GM21515 (cell line): ENCODE measurements around the gene ALPK1.
"Not testable (repeated sequence)": the region's sequence is repeated elsewhere in the genome, so short reads cannot be mapped to it uniquely, and the experiment has no call there.

Source experiments
- ATAC-seq: cut with Tn5 transposase; IDR thresholded peaks from one replicate; pipeline ENCODE4 v1.9.1; 2021; ENCODE audit not compliant: unreplicated experiment

The ALPK1 gene

GRCh38 chr4:112377594-112378242 lies 80.5 kb downstream of the ALPK1 start:
- ATAC-seq = no peak

GRCh38 chr4:112378243-112378620 lies 81.1 kb downstream of the ALPK1 start:
- no peak for ATAC-seq

- no peak for ATAC-seq
Observed at GRCh38 chr4:112378858-112379257, 81.7 kb downstream of the ALPK1 start.

GRCh38 chr4:112379306-112379705 lies 82.1 kb downstream of the ALPK1 start:
- no peak for ATAC-seq

- no peak for ATAC-seq
Observed at GRCh38 chr4:112381996-112382692, 85.0 kb downstream of the ALPK1 start.

- ATAC-seq = no peak
Observed at GRCh38 chr4:112386071-112386470, 88.9 kb downstream of the ALPK1 start.

GRCh38 chr4:112402098-112402497 lies 104.9 kb downstream of the ALPK1 start:
- no peak for ATAC-seq

GRCh38 chr4:112403101-112403945 lies 106.2 kb downstream of the ALPK1 start:
- no peak for ATAC-seq

GRCh38 chr4:112410364-112410763 lies 113.2 kb downstream of the ALPK1 start:
- ATAC-seq = no peak

- ATAC-seq = no peak
Observed at GRCh38 chr4:112410804-112411203, 113.6 kb downstream of the ALPK1 start.

GRCh38 chr4:112411781-112412550 lies 114.8 kb downstream of the ALPK1 start:
- ATAC-seq = no peak

- no peak for ATAC-seq
Observed at GRCh38 chr4:112416464-112416863, 119.3 kb downstream of the ALPK1 start.

GRCh38 chr4:112418092-112418491 lies 120.9 kb downstream of the ALPK1 start:
- ATAC-seq = no peak

- no peak for ATAC-seq
Observed at GRCh38 chr4:112421911-112422310, 124.7 kb downstream of the ALPK1 start.

GRCh38 chr4:112422644-112423043 lies 125.5 kb downstream of the ALPK1 start:
- ATAC-seq = no peak

GRCh38 chr4:112423591-112423990 lies 126.4 kb downstream of the ALPK1 start:
- no peak for ATAC-seq

GRCh38 chr4:112425823-112426222 lies 128.7 kb downstream of the ALPK1 start:
- ATAC-seq = no peak

GRCh38 chr4:112426416-112426815 lies 129.2 kb downstream of the ALPK1 start:
- no peak for ATAC-seq

GRCh38 chr4:112431158-112431557 lies 134.0 kb downstream of the ALPK1 start:
- no peak for ATAC-seq

- ATAC-seq = no peak
Observed at GRCh38 chr4:112436987-112437386, 139.8 kb downstream of the ALPK1 start.

GRCh38 chr4:112442226-112442625 lies 145.1 kb downstream of the ALPK1 start:
- ATAC-seq = not testable (repeated sequence)
